OCI-LY3 (cell line): Measurements from ENCODE around the gene DPY30.

Experiments used
- H2AFZ ChIP-seq: fragments of 200-600, 300-600 bp; shearing (Covaris generic); 2 replicates; pipeline ENCODE4 v1.6.0; 2014; ENCODE audit warnings: antibody characterized with exemption, low read depth, low read length
- H3K27ac ChIP-seq: fragments of 200-600, 300-600 bp; sonication (generic); 2 replicates; pipeline ENCODE4 v1.5.1; 2014; ENCODE audit warnings: mild to moderate bottlenecking, low read length, moderate library complexity, mixed read lengths
- H3K27me3 ChIP-seq: fragments of 200-600, 300-600 bp; sonication (generic); 2 replicates; pipeline ENCODE4 v1.6.1; 2014; ENCODE audit warnings: low read depth, low read length, mixed read lengths
- H3K36me3 ChIP-seq: fragments of 200-600, 300-600 bp; sonication (generic); replicated peaks from 2 replicates; pipeline ENCODE3; 2014; ENCODE audit warnings: low read depth, low read length, mixed read lengths
- H3K4me1 ChIP-seq: fragments of 300-600, 200-600 bp; sonication (generic); 2 replicates; pipeline ENCODE4 v1.6.1; 2014; ENCODE audit warnings: low read length, mixed read lengths
- H3K4me2 ChIP-seq: fragments of 200-600, 300-600 bp; sonication (generic); 2 replicates; pipeline ENCODE4 v1.6.1; 2014; ENCODE audit warnings: low read length, mixed read lengths
- H3K4me3 ChIP-seq: fragments of 300-600, 200-600 bp; sonication (generic); 2 replicates; pipeline ENCODE4 v1.5.1; 2014; ENCODE audit warnings: antibody characterized with exemption, mild to moderate bottlenecking, low read length, moderate library complexity
- H3K79me2 ChIP-seq: fragments of 300-600, 200-600 bp; shearing (Covaris generic); 2 replicates; pipeline ENCODE4 v1.6.1; 2014; ENCODE audit warnings: mild to moderate bottlenecking, low read length, mixed read lengths
- H3K9ac ChIP-seq: fragments of 300-600, 200-600 bp; shearing (Covaris generic); 2 replicates; pipeline ENCODE4 v1.6.0; 2014; ENCODE audit warnings: mild to moderate bottlenecking, low read length, moderate library complexity
- H3K9me3 ChIP-seq: fragments of 200-600, 300-600 bp; shearing (Covaris generic); 2 replicates; pipeline ENCODE4 v1.6.1; 2014; ENCODE audit warnings: low read length, mixed read lengths; ENCODE audit not compliant: insufficient read depth
- H4K20me1 ChIP-seq: fragments of 200-600, 300-600 bp; sonication (generic); 2 replicates; pipeline ENCODE4 v1.6.1; 2016; ENCODE audit warnings: low read length, mixed read lengths; ENCODE audit not compliant: insufficient read depth
- CTCF ChIP-seq: fragments of 200-600, 300-600 bp; sonication (generic); IDR thresholded peaks from 2 replicates; pipeline ENCODE4 v1.5.1; 2014; ENCODE audit warnings: antibody characterized with exemption, low read length, low read depth
- EZH2phosphoT487 ChIP-seq: fragments of 200-600 bp; shearing (Covaris generic); IDR thresholded peaks from 2 replicates; pipeline ENCODE4 v1.6.1; 2018; ENCODE audit warnings: antibody characterized with exemption, mixed run types, low read depth

DPY30 gene

GRCh38 chr2:32008805-32009515, 30.6 kb downstream of the DPY30 start:
- Histone ChIP-seq H3K36me3 (no peaks in the 10 kb centered on the region), H3K27me3 (no peaks in the 10 kb centered on the region), H3K4me2 (peak overlapping the region; percentile 75), H3K4me1 (peaks cover 23% of the 10 kb centered on the region), H3K4me3 (peak overlapping the region; percentile 93), H2AFZ (no peak overlapping the region), H3K9ac (peak overlapping the region; percentile 87), H3K27ac (peak overlapping the region; percentile 67), H3K79me2 (peaks cover 59% of the 10 kb centered on the region), H3K9me3 (no peaks in the 10 kb centered on the region), H4K20me1 (peaks cover 47% of the 10 kb centered on the region)
- no peak for TF ChIP-seq CTCF
- no peak for TF ChIP-seq EZH2phosphoT487

- H3K27ac ChIP-seq: no peak overlapping the region
- H3K9ac ChIP-seq: no peak overlapping the region
- H3K4me3 ChIP-seq: no peak overlapping the region
- no peak overlapping the region for H2AFZ ChIP-seq
- H3K4me1 ChIP-seq: peaks cover 22% of the 10 kb centered on the region
- peaks cover 57% of the 10 kb centered on the region for H4K20me1 ChIP-seq
- H3K4me2 ChIP-seq: no peak overlapping the region
- peaks cover 77% of the 10 kb centered on the region for H3K79me2 ChIP-seq
- no peaks in the 10 kb centered on the region for H3K36me3 ChIP-seq
- H3K27me3 ChIP-seq: no peaks in the 10 kb centered on the region
- TF ChIP-seq CTCF: no peak
- TF ChIP-seq EZH2phosphoT487: no peak
- H3K9me3 ChIP-seq: no peaks in the 10 kb centered on the region
Observed at GRCh38 chr2:32007121-32007391, 32.5 kb downstream of the DPY30 start.

- Histone ChIP-seq H3K36me3 (no peaks in the 10 kb centered on the region), H3K4me2 (no peak overlapping the region), H4K20me1 (peaks cover 60% of the 10 kb centered on the region), H3K9ac (no peak overlapping the region), H3K27ac (no peak overlapping the region), H3K4me3 (no peak overlapping the region), H3K27me3 (no peaks in the 10 kb centered on the region), H3K4me1 (peaks cover 14% of the 10 kb centered on the region), H3K9me3 (no peaks in the 10 kb centered on the region), H2AFZ (no peak overlapping the region), H3K79me2 (peaks cover 91% of the 10 kb centered on the region)
- no peak for TF ChIP-seq EZH2phosphoT487
- TF ChIP-seq CTCF: no peak
Observed at GRCh38 chr2:32005371-32005976, 34.1 kb downstream of the DPY30 start.

DNA sequence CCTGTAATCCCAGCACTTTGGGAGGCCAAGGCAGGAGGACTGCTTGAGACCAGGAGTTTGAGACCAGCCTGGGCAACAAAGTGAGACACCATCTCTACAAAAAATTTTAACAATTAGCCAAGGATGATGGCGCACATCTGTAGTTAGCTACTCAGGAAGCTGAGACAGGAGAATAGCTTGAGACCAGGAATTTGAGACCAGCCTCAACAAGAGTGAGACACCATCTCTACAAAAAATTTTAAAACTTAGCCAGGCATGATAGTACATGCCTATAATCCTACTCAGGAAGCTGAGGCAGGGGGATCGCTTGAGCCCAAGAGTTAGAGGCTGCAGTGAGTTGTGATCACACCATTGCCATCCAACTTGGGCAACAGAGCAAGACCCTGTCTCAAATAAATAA, 35.8 kb downstream of the DPY30 start:
- no peaks in the 10 kb centered on the region for H3K36me3 ChIP-seq
- H4K20me1 ChIP-seq: peaks cover 64% of the 10 kb centered on the region
- peaks cover 96% of the 10 kb centered on the region for H3K79me2 ChIP-seq
- H3K4me1 ChIP-seq: peaks cover 14% of the 10 kb centered on the region
- no peak overlapping the region for H3K27ac ChIP-seq
- H3K27me3 ChIP-seq: no peaks in the 10 kb centered on the region
- no peak overlapping the region for H3K9ac ChIP-seq
- no peak overlapping the region for H3K4me2 ChIP-seq
- TF ChIP-seq CTCF: no peak
- no peak for TF ChIP-seq EZH2phosphoT487
- H3K9me3 ChIP-seq: no peaks in the 10 kb centered on the region
- H3K4me3 ChIP-seq: no peak overlapping the region
- H2AFZ ChIP-seq: no peak overlapping the region
